ENCODE data around the gene MYPOP.
"Not testable (repeated sequence)": the region's sequence is repeated elsewhere in the genome, so short reads cannot be mapped to it uniquely, and the experiment has no call there.

MYPOP gene

DNA sequence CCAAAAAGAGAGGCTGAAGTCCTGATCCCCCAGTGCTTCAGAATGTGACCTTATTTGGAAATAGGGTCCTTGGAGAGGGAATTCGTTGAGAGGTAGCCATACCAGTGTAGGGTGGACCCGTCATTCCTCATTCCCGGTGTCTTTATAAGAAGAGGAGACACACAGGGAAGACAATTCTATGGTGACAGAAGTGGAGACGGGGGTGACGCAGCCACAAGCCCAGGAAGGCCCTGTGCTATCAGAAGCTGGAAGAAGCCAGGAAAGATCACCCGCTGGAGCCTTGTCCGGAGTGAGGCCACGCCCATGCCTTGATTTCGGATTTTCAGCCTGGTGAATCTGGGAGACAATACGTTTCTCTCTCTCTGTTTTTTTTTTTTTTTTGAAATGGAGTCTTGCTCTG, 2.6 kb upstream of the MYPOP start:
- DNase-seq = no peak

- peak; percentile 43 for DNase-seq
Measured at GRCh38 chr19:45902651-45903625, 525 bp upstream of the MYPOP start.

DNA sequence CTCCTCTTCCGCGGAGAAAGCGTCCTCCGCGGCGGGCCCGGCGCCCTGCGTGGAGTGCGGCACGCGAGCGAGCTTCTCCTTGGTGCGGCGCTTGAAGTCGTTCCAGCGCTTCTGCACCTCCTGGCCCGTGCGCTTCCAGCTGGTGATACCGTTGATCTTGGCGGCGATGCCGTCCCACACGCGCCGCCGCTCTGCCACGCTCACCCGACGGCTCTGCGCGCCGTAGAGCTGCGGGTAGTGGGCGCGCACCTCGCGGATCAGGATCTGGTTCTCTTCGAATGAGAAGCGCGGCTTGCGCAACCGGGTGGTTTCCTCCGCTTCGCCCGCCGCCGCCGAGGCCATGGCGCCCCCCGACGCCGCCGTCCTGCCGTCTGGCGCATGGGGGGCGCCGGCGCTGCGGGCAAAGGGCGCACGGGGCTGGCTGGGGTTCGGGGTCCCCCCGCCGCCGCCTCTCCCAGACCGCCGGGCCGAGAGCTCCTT, 941 bp downstream of the MYPOP start:
- no peak for DNase-seq

- DNase-seq = no peak
Measured at GRCh38 chr19:45900738-45901431, 1.5 kb downstream of the MYPOP start.

GRCh38 chr19:45899919-45900589, 2.4 kb downstream of the MYPOP start:
- DNase-seq = no peak

- DNase-seq = no peak
Measured at GRCh38 chr19:45899253-45899652, 3.2 kb downstream of the MYPOP start.

DNA sequence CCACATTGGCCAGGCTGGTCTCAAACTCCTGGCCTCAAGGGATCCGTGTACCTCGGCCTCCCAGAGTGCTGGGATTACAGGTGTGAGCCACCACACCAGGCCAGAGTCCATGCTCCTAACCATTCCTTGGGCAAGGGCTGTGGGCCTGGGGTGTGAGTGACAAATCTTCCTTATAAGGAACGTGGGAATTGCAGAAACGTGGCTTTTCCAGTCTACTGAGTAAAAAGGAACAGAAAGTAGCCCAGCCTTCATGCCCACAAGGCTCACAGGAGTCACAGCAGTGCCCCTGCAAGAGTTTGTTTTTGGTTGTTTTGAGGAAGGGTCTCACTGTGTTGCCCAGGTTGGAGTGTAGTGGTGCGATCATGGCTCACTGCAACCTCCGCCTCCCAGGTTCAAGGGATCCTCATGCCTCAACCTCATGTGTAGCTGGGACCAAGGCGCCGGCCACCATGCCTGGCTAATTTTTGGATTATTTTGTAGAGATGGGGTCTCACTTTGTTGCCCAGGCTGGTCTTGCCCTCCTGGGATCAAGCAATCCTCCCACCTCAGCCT, 5.1 kb downstream of the MYPOP start:
- DNase-seq = no peak

GRCh38 chr19:45895983-45896599, 6.3 kb downstream of the MYPOP start:
- DNase-seq = not testable (repeated sequence)

DNA sequence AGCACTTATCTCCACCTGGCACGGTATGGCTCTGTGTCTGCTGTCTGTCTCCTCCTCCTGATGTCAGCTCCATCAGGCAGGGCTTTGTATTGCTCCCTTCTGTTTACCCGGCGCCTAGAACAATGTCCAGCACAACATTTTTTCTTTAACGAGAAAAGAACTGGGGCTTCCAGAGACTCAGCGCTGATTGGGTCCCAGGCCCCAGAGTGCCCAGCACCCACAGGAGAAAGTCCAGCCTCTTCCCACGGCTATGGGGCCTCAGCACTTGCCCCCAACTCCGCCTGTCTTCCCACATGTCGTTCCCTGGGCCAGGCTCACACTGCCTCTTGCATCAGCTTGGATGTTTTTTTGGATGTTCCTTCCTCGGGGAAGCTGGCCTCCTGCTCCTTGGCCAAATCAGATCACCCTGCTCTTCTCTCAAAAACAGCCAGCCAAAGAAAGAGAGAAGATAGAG, 6.9 kb downstream of the MYPOP start:
- DNase-seq = no peak

DNA sequence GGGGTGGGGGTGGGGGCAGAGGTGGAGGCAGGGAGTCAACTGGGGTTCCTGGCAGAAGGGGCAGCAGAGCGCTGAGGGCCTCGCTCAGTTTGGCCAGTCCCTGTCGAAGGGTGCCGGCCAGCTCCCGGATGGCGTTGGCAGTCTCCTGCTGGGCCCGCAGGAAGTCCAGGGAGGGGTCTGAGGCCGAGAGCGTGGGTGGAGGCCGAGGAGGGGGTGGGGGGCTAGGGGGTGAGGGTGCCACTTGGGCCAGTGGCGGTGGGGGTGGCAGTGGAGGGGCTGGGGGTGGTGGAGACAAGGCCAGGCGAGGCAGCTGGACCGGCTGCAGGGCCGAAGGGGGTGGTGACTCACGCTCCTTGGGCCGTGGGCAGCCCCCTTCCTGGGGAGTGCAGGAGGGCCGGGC, 11.5 kb downstream of the MYPOP start:
- DNase-seq = no peak

DNA sequence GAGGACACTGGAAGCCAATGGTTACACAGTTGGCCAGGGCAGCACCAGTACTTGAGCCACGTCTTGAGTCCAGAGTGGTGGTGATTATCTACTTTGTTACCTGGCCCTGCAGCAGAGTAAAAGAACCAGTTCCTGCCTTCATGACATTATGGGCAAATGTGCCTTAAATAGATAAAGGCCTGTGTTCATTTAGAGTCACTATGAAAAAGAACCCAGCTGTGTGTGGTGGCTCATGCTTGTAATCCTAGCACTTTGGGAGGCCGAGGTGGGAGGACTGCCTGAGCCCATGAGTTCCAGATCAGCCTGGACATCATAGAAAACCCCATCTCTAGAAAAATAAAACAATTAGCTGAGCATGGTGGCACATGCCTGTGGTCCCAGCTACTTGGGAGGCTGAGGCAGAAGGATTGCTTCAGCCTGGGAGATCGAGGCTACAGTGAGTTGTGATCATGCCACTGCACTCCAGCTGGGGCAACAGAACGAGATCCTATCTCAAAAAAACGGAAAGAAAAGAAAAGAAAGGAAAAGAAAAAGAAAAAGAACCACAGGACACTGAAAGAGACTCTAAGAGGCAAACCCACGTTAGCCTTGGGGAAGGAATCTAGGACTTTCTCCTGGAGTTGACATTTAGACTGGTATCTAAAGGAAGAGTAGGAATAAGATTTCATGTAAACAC, 13.1 kb downstream of the MYPOP start:
- DNase-seq = no peak

- no peak for DNase-seq
Measured at GRCh38 chr19:45887200-45887710, 15.2 kb downstream of the MYPOP start.

- peak; percentile 54 for DNase-seq
Measured at GRCh38 chr19:45886427-45887199, 15.8 kb downstream of the MYPOP start.

DNA sequence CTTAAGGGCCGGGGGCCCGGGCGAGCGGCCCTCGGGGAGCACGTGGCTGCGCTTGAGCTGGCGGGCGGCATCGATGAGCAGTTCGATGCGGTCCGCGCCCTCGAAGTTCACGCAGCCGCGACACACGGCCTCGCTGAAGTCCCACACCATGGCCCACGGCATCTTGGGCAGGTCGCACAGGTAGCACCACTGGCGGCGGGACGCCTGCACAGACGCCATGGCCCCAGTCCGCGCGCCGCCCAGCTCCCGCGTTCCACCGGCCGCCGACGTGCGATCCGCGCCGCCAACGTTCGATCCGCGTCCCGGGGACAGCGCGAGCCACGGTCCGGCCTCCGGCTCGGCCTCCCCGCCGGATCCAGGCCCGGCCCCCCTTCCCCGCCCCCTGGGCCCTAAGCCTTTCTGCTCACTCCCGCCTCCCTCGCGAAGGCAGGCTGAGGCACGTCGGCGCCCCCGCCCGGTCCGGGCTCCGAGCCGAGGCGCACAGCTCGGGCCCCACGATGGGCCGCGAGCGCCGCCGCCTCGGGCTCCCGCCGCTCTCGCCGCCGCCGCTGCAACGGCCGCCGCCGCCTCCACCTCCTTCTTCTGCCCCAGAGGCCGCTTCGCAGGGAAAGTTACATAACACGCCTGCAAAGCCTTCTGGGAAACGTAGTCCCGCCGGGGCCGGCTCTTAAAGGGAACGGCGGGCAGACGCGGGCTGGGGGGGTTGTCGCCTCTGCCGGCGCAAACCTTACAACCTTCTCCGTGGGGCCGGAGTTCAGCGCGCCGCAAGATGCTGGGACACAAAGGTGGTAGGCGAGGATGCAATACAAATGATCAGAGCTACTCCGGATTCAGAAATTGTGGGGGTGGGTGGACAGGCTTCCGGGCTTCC, 16.6 kb downstream of the MYPOP start, which contains the start of gene IRF2BP1:
Gene IRF2BP1, minus strand, starts transcription at position 586 of the 871 bp plus-strand sequence. Its CDS starts 367 bp downstream, at position 219.
- peak; percentile 23 for DNase-seq

- no peak for DNase-seq
Measured at GRCh38 chr19:45884682-45885555, 17.5 kb downstream of the MYPOP start.

GRCh38 chr19:45883881-45884681, 18.3 kb downstream of the MYPOP start:
- no peak for DNase-seq

GRCh38 chr19:45883586-45883880, 18.9 kb downstream of the MYPOP start:
- DNase-seq = no peak

Measured in NCI-H524 treated with DMSO at 0.1 percent for 48 hours (cell line).